Muscle of leg (tissue), 11 donors: ENCODE results near the gene ARHGAP29. TPM values are rescaled to one million over a fixed set of nuclear protein-coding genes. Genes with fewer than 3 reads are reported as not detected.
A peak's percentile ranks its signal among the peaks of the same experiment; 100 is the strongest.
"Not testable (repeated sequence)": the region's sequence is repeated elsewhere in the genome, so short reads cannot be mapped to it uniquely, and the experiment has no call there.

Experiments
- DNase-seq: peaks from one replicate; pipeline ENCODE4 v3.0.0; 2013
- H3K27ac ChIP-seq: one replicate; pipeline ENCODE4 v1.5.1; 2013; ENCODE audit warnings: mild to moderate bottlenecking, low read length, control low read depth
- H3K27me3 ChIP-seq: one replicate; pipeline ENCODE4 v1.6.1; 2013; ENCODE audit warnings: low read length; ENCODE audit not compliant: control insufficient read depth, insufficient read depth
- H3K36me3 ChIP-seq: one replicate; pipeline ENCODE4 v1.6.1; 2013; ENCODE audit warnings: low read length; ENCODE audit not compliant: control insufficient read depth, insufficient read depth
- H3K4me1 ChIP-seq: one replicate; pipeline ENCODE4 v1.6.1; 2013; ENCODE audit warnings: low read length; ENCODE audit not compliant: control insufficient read depth, insufficient read depth
- H3K4me3 ChIP-seq: one replicate; pipeline ENCODE4 v1.5.1; 2013; ENCODE audit warnings: low read length, control low read depth
- H3K9me3 ChIP-seq: replicated peaks from 2 replicates; pipeline ENCODE4 v1.6.1; 2013; ENCODE audit warnings: low read depth, low read length; ENCODE audit not compliant: control insufficient read depth
- WGBS: methylation state at CpG from one replicate; pipeline ENCODE4 v1.1.5; 2013; ENCODE audit warnings: missing lambda C conversion rate; ENCODE audit not compliant: insufficient coverage; 5-methylcytosine and 5-hydroxymethylcytosine counted together
- polyA plus RNA-seq, 8 donors: library from polyadenylated mRNA; unstranded; fragments of 120-200 nt; gene quantifications; one replicate each; pipeline versions ENCODE4 v1.2.1 to v1.2.3, GENCODE V29; 2013; ENCODE audit warnings: inconsistent platforms in 1 of 8, low replicate concordance in 1 of 8; ENCODE audit not compliant: insufficient read length in 8 of 8, insufficient read depth in 1 of 8
- total RNA-seq: library from RNA; stranded (reverse); fragments of 120-200 nt; gene quantifications from one replicate; pipeline ENCODE4 v1.2.4, GENCODE V29; 2013

The ARHGAP29 gene
- total and polyA plus RNA-seq, 9 donors: 15.5 to 43.7 (median 34.0) TPM

- 79% methylated on average over 2 of the region's 3 CpGs for WGBS
- Histone ChIP-seq H3K4me1 (no peaks in the 10 kb centered on the region), H3K4me3 (no peak overlapping the region), H3K27ac (no peak overlapping the region), H3K36me3 (peaks cover 27% of the 10 kb centered on the region), H3K27me3 (no peaks in the 10 kb centered on the region), H3K9me3 (no peaks in the 10 kb centered on the region)
- no peak for DNase-seq
These were observed 54.1 kb downstream of the ARHGAP29 start for GRCh38 chr1:94183197-94183815.

DNA sequence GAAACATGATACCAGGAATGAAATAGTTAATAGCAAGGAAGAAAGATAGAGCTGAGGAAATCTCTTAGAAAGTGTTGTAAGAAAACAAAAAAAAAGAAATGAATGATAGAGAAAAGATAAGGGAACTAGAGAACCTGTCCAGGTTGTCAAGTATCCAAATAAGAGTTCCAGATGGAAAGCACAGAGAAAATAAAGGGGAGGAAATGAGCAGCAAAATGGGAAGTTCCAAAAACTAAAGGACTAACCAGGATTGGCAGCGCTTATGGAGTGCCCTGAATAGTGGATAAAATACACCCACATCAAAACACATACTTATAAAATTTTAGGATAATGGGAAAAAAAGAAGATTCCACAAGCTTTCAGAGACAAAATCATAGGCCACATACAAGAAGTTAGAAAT lies 55.2 kb downstream of the ARHGAP29 start:
- DNase-seq: peak; percentile 7
- Histone ChIP-seq H3K27ac (no peak overlapping the region), H3K27me3 (no peaks in the 10 kb centered on the region), H3K4me3 (no peak overlapping the region), H3K4me1 (no peaks in the 10 kb centered on the region), H3K9me3 (no peaks in the 10 kb centered on the region), H3K36me3 (peaks cover 30% of the 10 kb centered on the region)
- no CpG with 5 or more reads among the region's 1 CpG for WGBS

DNA sequence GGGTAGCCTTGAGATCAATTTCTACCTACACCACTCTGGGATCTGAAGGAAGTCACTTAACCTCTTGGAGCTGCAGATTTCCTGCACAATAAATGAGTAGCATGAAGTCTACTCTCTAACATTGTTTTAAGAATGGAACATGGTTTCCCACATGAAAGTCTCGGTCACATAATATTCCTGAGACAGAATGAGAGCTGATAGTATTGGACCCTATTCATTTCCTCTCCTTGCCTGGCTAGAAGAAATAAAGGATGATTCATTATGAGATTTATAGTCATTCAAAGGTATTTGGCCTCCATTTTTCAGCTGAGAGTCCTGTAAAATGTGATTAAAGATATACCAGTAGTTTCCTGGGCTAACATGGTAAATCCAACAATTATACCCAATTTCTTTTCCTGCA lies 56.7 kb downstream of the ARHGAP29 start:
- H3K4me3 ChIP-seq: no peak overlapping the region
- H3K27me3 ChIP-seq: no peaks in the 10 kb centered on the region
- no peak overlapping the region for H3K27ac ChIP-seq
- no peak for DNase-seq
- peaks cover 38% of the 10 kb centered on the region for H3K36me3 ChIP-seq
- WGBS: no CpG with 5 or more reads among the region's 1 CpG
- no peaks in the 10 kb centered on the region for H3K4me1 ChIP-seq
- H3K9me3 ChIP-seq: no peaks in the 10 kb centered on the region

DNA sequence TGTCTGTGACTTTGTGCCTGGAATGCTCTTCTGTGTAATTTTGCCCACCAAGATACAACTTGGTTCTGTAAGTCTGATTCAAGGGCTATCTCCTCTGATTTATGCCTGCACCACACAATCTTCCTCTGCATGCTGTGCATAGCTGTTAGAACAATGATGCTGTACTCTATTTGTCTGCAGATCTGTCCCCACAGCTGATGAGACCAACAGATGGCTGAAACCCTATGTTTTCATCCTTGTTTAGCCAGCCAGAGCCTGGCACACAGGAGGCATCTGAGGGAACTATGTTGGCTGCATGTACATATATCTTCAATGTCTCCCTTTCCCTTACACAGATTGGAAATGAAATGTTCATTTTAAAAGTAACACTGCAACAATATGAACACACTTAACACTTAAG lies 58.5 kb downstream of the ARHGAP29 start:
- no peak overlapping the region for H3K4me3 ChIP-seq
- H3K36me3 ChIP-seq: peaks cover 50% of the 10 kb centered on the region
- H3K4me1 ChIP-seq: no peaks in the 10 kb centered on the region
- H3K27me3 ChIP-seq: no peaks in the 10 kb centered on the region
- H3K27ac ChIP-seq: no peak overlapping the region
- DNase-seq: no peak
- no peaks in the 10 kb centered on the region for H3K9me3 ChIP-seq

GRCh38 chr1:94169126-94169525 lies 68.3 kb downstream of the ARHGAP29 start:
- DNase-seq: peak; percentile 18

GRCh38 chr1:94165843-94166242 lies 71.5 kb downstream of the ARHGAP29 start:
- H3K36me3 ChIP-seq: no peaks in the 10 kb centered on the region
- H3K4me3 ChIP-seq: no peak overlapping the region
- DNase-seq: no peak
- H3K27ac ChIP-seq: no peak overlapping the region
- WGBS: no CpG with 5 or more reads among the region's 5 CpGs
- no peaks in the 10 kb centered on the region for H3K27me3 ChIP-seq
- peaks cover 2% of the 10 kb centered on the region for H3K4me1 ChIP-seq
- H3K9me3 ChIP-seq: no peaks in the 10 kb centered on the region

More at GRCh38 chr1:94169126-94169525, 68.3 kb downstream of the ARHGAP29 start:
- Histone ChIP-seq H3K9me3 (no peaks in the 10 kb centered on the region), H3K4me1 (peaks cover 2% of the 10 kb centered on the region), H3K27me3 (no peaks in the 10 kb centered on the region), H3K36me3 (peaks cover 12% of the 10 kb centered on the region), H3K4me3 (no peak overlapping the region), H3K27ac (no peak overlapping the region)
- 82% methylated on average over 2 of the region's 3 CpGs for WGBS

DNA sequence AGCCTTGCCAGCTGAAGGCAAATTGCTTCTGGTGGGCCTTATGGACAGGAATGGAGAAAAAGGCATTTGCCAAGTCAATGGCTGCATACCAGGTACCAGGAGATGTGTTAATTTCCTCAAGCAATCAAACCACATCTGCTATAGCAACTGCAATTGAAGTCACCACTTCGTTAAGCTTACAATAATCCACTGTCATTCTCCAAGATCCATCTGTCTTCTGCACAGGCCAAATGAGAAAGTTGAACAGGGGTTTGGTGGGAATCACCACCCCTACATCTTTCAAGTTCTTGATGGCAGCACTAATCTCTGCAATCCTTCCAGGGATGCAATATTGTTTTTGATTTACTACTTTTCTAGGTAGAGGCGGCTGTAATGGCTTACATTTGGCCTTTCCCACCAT lies 72.5 kb downstream of the ARHGAP29 start:
- H3K27me3 ChIP-seq, DNase-seq, H3K27ac ChIP-seq, H3K4me1 ChIP-seq, H3K4me3 ChIP-seq, H3K36me3 ChIP-seq, H3K9me3 ChIP-seq: not testable (repeated sequence)
- no CpG with 5 or more reads among the region's 2 CpGs for WGBS

DNA sequence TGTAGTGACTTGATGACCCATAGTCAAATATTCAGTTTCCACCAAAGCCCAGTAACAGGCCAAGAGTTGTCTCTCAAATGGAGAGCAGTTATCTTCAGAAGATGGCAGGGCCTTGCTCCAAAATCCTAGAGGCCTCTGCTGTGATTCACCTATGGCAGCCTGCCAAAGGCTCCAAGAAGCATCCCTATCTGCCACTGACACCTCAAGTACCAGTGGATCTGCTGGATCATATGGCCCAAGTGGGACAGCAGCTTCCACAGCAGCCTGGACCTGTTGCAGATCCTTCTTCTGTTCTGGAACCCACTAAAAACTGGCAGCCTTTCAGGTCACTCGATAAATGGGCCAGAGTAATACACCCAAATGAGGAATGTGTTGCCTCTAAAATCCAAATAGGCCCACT lies 73.3 kb downstream of the ARHGAP29 start:
- not testable (repeated sequence) for H3K36me3 ChIP-seq, H3K4me1 ChIP-seq, H3K27me3 ChIP-seq, H3K4me3 ChIP-seq, H3K27ac ChIP-seq, H3K9me3 ChIP-seq, DNase-seq
- WGBS: no CpG with 5 or more reads among the region's 1 CpG

GRCh38 chr1:94163249-94163648 lies 74.1 kb downstream of the ARHGAP29 start:
- H3K4me3 ChIP-seq, H3K27ac ChIP-seq, H3K9me3 ChIP-seq, H3K4me1 ChIP-seq, H3K27me3 ChIP-seq, DNase-seq, H3K36me3 ChIP-seq: not testable (repeated sequence)
- no CpG with 5 or more reads among the region's 5 CpGs for WGBS

GRCh38 chr1:94160811-94161210 lies 76.6 kb downstream of the ARHGAP29 start:
- Histone ChIP-seq H3K36me3 (no peaks in the 10 kb centered on the region), H3K9me3 (no peaks in the 10 kb centered on the region), H3K4me1 (no peaks in the 10 kb centered on the region), H3K27me3 (no peaks in the 10 kb centered on the region), H3K27ac (no peak overlapping the region), H3K4me3 (no peak overlapping the region)
- peak; percentile 73 for DNase-seq
- WGBS: 31% methylated on average over 4 of the region's 4 CpGs

GRCh38 chr1:94156096-94156625 lies 81.2 kb downstream of the ARHGAP29 start:
- Histone ChIP-seq H3K27me3 (no peaks in the 10 kb centered on the region), H3K4me3 (no peak overlapping the region), H3K9me3 (no peaks in the 10 kb centered on the region), H3K36me3 (no peaks in the 10 kb centered on the region), H3K27ac (no peak overlapping the region), H3K4me1 (no peaks in the 10 kb centered on the region)
- WGBS: no CpG with 5 or more reads among the region's 1 CpG
- no peak for DNase-seq
